DND-41 (cell line): ENCODE measurements around the gene NR4A1.

Experiments
- EZH2 ChIP-seq: IDR thresholded peaks from 3 replicates; pipeline ENCODE4 v1.6.1; 2012; ENCODE audit warnings: borderline replicate concordance, low read depth, mild to moderate bottlenecking, moderate library complexity, low read length, inconsistent platforms; ENCODE audit not compliant: severe bottlenecking
- TF ChIP-seq, protein P1 (sequence below): IDR thresholded peaks from 2 replicates; pipeline ENCODE4 v1.5.1; 2012; ENCODE audit warnings: borderline replicate concordance, low read length, moderate library complexity, mild to moderate bottlenecking; ENCODE audit not compliant: poor library complexity, severe bottlenecking; ENCODE audit errors: extremely low read depth

DNA sequence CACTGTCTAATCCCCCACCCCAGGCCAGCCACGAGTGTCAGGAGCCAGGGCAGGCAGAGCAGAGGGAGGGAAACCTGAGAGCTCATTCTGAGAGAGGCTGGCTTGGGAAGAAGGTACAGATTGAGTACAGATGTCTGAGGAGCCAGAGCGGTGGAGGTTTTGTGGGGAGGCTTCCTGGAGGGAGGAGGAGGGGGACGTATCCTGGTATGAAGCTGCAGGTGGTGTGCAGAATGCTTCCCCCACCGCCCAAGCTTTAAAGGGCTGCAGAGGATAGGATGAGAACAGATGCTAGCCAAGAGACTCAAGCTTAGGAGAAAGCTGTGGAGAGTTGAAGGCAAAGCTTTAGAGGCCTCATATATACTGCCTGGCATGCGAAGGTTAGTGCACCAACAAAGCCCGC, 47.7 kb upstream of the NR4A1 start:
- TF ChIP-seq, protein P1, sequence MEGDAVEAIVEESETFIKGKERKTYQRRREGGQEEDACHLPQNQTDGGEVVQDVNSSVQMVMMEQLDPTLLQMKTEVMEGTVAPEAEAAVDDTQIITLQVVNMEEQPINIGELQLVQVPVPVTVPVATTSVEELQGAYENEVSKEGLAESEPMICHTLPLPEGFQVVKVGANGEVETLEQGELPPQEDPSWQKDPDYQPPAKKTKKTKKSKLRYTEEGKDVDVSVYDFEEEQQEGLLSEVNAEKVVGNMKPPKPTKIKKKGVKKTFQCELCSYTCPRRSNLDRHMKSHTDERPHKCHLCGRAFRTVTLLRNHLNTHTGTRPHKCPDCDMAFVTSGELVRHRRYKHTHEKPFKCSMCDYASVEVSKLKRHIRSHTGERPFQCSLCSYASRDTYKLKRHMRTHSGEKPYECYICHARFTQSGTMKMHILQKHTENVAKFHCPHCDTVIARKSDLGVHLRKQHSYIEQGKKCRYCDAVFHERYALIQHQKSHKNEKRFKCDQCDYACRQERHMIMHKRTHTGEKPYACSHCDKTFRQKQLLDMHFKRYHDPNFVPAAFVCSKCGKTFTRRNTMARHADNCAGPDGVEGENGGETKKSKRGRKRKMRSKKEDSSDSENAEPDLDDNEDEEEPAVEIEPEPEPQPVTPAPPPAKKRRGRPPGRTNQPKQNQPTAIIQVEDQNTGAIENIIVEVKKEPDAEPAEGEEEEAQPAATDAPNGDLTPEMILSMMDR = no peak
- TF ChIP-seq EZH2 = no peak
